PC-3 (cell line): ENCODE results near the gene UBXN6. TPM values are rescaled to one million over a fixed set of nuclear protein-coding genes. Genes with fewer than 3 reads are reported as not detected.

Source experiments
- ATAC-seq: fragments of 200-7000 bp; cut with Tn5 transposase; 2 replicates; pipeline ENCODE4 v1.9.1; 2020; ENCODE audit warnings: mild to moderate bottlenecking, moderate library complexity
- BruUV-seq: library from RNA; stranded (reverse); fragments of 400-500 nt; replicated peaks from 2 replicates; lab custom pipeline; 2021; lab: Mats Ljungman, UMichigan
- CTCF ChIA-PET: fragments of 300-600 bp; sonication (Branson Sonifier 250); formaldehyde crosslinking; loops from one replicate; lab custom pipeline; 2022; ENCODE audit warnings: antibody characterized with exemption; lab: Charles Lee
- POLR2A ChIA-PET: fragments of 300-600 bp; sonication (Branson Sonifier 250); formaldehyde crosslinking; loops from one replicate; lab custom pipeline; 2022; ENCODE audit warnings: antibody characterized with exemption; ENCODE audit not compliant: unreplicated experiment; lab: Charles Lee
- DNase-seq: peaks from one replicate; pipeline ENCODE4 v3.0.0-alpha.2; 2015
- H2AFZ ChIP-seq: fragments of 300-600 bp; sonication (generic); 2 replicates; pipeline ENCODE4 v1.6.0; 2016; ENCODE audit warnings: antibody characterized with exemption, low read length
- H3F3A ChIP-seq: fragments of 300-600 bp; sonication (generic); one replicate; pipeline ENCODE4 v1.6.0; 2017; ENCODE audit warnings: antibody characterized with exemption, low read length, control low read depth, mild to moderate bottlenecking; ENCODE audit not compliant: unreplicated experiment
- H3K27ac ChIP-seq: fragments of 300-600 bp; sonication (generic); 2 replicates; pipeline ENCODE4 v1.5.1; 2016; ENCODE audit warnings: mild to moderate bottlenecking, low read length
- H3K27me3 ChIP-seq: fragments of 300-600 bp; sonication (generic); 2 replicates; pipeline ENCODE4 v1.6.1; 2016; ENCODE audit warnings: low read length, mixed read lengths
- H3K36me3 ChIP-seq: fragments of 300-600 bp; sonication (generic); 2 replicates; pipeline ENCODE4 v1.6.1; 2016; ENCODE audit warnings: low read depth, mixed run types, low read length, mixed read lengths
- H3K4me1 ChIP-seq: fragments of 300-600 bp; sonication (generic); 2 replicates; pipeline ENCODE4 v1.5.1; 2016; ENCODE audit warnings: low read length; ENCODE audit not compliant: insufficient read depth
- H3K4me2 ChIP-seq: fragments of 300-600 bp; sonication (generic); 2 replicates; pipeline ENCODE4 v1.6.0; 2016; ENCODE audit warnings: low read length
- H3K4me3 ChIP-seq: fragments of 300-600 bp; sonication (generic); 2 replicates; pipeline ENCODE4 v1.5.1; 2016; ENCODE audit warnings: mild to moderate bottlenecking, low read length, mixed read lengths
- H3K79me2 ChIP-seq: fragments of 300-600 bp; sonication (generic); 2 replicates; pipeline ENCODE4 v1.6.1; 2017; ENCODE audit warnings: low read length, mixed read lengths
- H3K9ac ChIP-seq: fragments of 300-600 bp; sonication (generic); 2 replicates; pipeline ENCODE4 v1.6.0; 2016; ENCODE audit warnings: mild to moderate bottlenecking, low read length
- H3K9me2 ChIP-seq: fragments of 300-600 bp; sonication (generic); replicated peaks from 2 replicates; pipeline ENCODE4 v1.6.1; 2016; ENCODE audit warnings: mixed run types, low read length, mixed read lengths
- H3K9me3 ChIP-seq: fragments of 300-600 bp; sonication (generic); 2 replicates; pipeline ENCODE4 v1.6.1; 2016; ENCODE audit warnings: low read length, mixed read lengths
- H4K20me1 ChIP-seq: fragments of 300-600 bp; sonication (generic); 2 replicates; pipeline ENCODE4 v1.6.1; 2016; ENCODE audit warnings: low read length, mixed read lengths
- EZH2 ChIP-seq: fragments of 300-600 bp; sonication (generic); IDR thresholded peaks from one replicate; pipeline ENCODE4 v1.6.1; 2017; ENCODE audit warnings: antibody characterized with exemption, mild to moderate bottlenecking, low read length; ENCODE audit not compliant: unreplicated experiment
- EZH2phosphoT487 ChIP-seq: fragments of 300-600 bp; sonication (generic); IDR thresholded peaks from 2 replicates; pipeline ENCODE4 v1.6.1; 2018; ENCODE audit warnings: mild to moderate bottlenecking, antibody characterized with exemption, low read length, borderline replicate concordance
- intact Hi-C: fragments of 100-400 bp; cut with micrococcal nuclease; formaldehyde crosslinking; loops from 2 replicates; pipeline ENCODE4 v1.9.0; 2023
- total RNA-seq: library from RNA; depleted of rRNA; stranded (reverse); fragments of >200 nt; gene quantifications from 2 replicates; pipeline ENCODE4 v1.2.3, GENCODE V29; 2014
- TF ChIP-seq, protein P1 (sequence below): fragments of 300-600 bp; sonication (generic); conservative IDR thresholded peaks from 2 replicates; pipeline ENCODE4 v1.5.1; 2017; ENCODE audit warnings: antibody characterized with exemption, low read depth, mild to moderate bottlenecking, low read length

Gene UBXN6
- total RNA-seq, 1 experiment from 2014 or later: 64.0 TPM

DNA sequence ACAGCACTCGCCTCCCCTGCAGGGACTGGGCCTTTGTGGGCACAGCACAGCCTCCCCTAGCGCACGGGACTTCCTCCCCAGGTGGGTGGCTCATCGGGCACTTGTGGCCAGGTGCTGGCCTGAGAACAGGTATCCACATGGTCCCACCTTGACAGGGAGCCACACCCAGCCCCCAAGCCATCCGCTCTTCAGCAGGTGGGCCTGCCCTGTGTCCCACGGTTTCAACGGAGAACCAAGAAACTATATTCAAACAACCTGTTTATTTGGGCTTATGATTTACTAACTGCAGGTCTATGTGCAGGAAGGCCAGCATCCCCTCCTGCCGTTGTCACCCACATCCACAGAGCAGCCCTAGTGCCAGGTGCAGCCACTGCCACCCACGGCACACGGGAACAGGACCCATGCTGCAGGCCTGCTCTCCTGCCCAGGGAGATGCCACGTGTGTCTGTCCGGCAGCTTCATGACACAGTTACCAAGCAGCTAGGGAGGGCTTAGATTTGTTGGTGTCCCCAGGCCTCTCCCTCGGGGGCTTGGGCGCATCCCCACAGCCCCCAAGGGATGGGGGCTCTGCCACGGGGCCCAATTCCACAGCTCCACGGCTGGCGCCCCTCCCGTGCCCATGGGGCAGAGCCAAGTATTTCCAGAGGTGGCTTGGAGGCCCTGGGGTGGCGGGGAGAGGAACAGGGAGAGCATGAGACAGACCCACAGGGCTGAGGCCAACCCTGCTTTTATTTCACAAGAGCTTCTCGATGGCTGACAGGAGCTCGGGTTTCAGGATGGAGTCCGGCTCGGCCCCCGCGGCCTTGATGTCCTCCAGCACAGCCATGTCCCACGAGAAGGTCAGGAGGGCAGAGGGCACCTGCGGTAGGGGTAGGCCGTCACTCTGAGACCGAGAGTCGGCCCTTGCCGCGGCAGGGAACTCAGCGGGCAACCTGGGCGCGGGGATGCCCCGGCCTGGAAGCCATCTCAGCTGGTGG, 12.5 kb downstream of the UBXN6 start:
- no peak for TF ChIP-seq EZH2
- no peak for TF ChIP-seq EZH2phosphoT487
- TF ChIP-seq, protein P1, sequence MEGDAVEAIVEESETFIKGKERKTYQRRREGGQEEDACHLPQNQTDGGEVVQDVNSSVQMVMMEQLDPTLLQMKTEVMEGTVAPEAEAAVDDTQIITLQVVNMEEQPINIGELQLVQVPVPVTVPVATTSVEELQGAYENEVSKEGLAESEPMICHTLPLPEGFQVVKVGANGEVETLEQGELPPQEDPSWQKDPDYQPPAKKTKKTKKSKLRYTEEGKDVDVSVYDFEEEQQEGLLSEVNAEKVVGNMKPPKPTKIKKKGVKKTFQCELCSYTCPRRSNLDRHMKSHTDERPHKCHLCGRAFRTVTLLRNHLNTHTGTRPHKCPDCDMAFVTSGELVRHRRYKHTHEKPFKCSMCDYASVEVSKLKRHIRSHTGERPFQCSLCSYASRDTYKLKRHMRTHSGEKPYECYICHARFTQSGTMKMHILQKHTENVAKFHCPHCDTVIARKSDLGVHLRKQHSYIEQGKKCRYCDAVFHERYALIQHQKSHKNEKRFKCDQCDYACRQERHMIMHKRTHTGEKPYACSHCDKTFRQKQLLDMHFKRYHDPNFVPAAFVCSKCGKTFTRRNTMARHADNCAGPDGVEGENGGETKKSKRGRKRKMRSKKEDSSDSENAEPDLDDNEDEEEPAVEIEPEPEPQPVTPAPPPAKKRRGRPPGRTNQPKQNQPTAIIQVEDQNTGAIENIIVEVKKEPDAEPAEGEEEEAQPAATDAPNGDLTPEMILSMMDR: no peak

DNA sequence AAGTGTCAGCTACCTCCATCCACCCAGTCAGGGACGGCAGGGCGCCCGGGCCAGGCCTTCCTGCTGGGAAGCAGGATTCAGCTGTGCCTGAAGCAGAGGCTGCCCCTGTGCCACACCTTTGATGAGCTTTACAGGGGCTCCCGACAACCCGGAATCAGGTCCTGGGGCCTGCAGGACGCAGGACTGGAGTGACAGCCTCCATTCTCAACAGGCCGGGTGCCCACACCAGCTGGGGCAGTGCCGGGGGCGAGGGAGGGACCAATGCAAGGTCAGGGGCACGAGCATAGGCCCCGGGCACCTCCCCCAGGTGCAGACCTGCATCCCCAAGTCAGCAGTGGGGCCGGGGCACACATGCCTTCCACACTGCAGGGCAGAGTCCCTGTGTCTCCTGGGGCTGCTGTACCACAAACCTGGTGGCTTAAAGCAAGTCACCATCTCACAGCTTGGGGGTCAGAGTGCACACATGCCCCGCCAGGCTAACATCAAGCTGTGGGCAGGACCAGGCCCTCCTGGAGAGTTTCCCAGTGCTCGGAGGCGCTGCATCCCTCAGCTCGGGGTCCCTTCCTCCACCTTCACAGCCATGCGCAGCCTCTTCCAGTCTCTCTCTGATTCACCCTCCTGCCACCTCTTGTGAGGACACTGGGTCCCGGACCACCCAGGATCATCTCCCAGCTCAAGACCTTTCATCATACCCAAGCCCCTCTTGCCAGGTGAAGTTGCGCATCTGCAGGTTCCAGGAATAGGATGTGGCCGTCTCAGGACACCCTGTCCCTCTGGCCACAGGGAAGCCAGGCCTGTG, 13.4 kb downstream of the UBXN6 start:
- no peak; the same call in 1 of the 2 replicates for ATAC-seq
- Histone ChIP-seq H2AFZ (no peak overlapping the region), H3K27ac (no peak overlapping the region), H3F3A (no peaks in the 10 kb centered on the region), H3K9me2 (no peaks in the 10 kb centered on the region), H4K20me1 (no peaks in the 10 kb centered on the region), H3K79me2 (no peaks in the 10 kb centered on the region), H3K36me3 (no peaks in the 10 kb centered on the region), H3K9ac (no peak overlapping the region), H3K4me2 (no peak overlapping the region), H3K4me1 (no peaks in the 10 kb centered on the region), H3K9me3 (no peaks in the 10 kb centered on the region), H3K27me3 (no peaks in the 10 kb centered on the region), H3K4me3 (no peak overlapping the region)
- intact Hi-C loops: no loop called here
- CTCF ChIA-PET: no interaction called here
- POLR2A ChIA-PET: no interaction called here
- no TSS peak for BruUV-seq
- no peak for DNase-seq
- TF ChIP-seq EZH2: no peak
- no peak for TF ChIP-seq EZH2phosphoT487
- TF ChIP-seq, protein P1: no peak

More for the DNA sequence above, 12.5 kb downstream of the UBXN6 start:
- no peaks in the 10 kb centered on the region for H3K27me3 ChIP-seq
- no peak overlapping the region for H3K9ac ChIP-seq
- BruUV-seq: TSS peak; percentile 73
- H3K36me3 ChIP-seq: no peaks in the 10 kb centered on the region
- H3K4me3 ChIP-seq: no peak overlapping the region
- H3K27ac ChIP-seq: no peak overlapping the region
- no peak overlapping the region for H2AFZ ChIP-seq
- DNase-seq (no peak), ATAC-seq (no peak; the same call in 1 of the 2 replicates)
- H3K4me1 ChIP-seq: no peaks in the 10 kb centered on the region
- H4K20me1 ChIP-seq: no peaks in the 10 kb centered on the region
- no peaks in the 10 kb centered on the region for H3F3A ChIP-seq
- H3K9me3 ChIP-seq: no peaks in the 10 kb centered on the region
- H3K4me2 ChIP-seq: no peak overlapping the region
- ChIA-PET POLR2A (no interaction called here), CTCF (no interaction called here)
- intact Hi-C loops: no loop called here
- no peaks in the 10 kb centered on the region for H3K9me2 ChIP-seq
- H3K79me2 ChIP-seq: no peaks in the 10 kb centered on the region
